ENCODE measurements around the gene IQCK.

GRCh38 chr16:19785081-19785480 lies 67.0 kb downstream of the IQCK start:
- TF ChIP-seq ZNF561 (tag by site-specific recombination; IDR thresholded peaks at IDR 0.05; ENCODE audit: borderline replicate concordance) (no peak), BCL11A (tag by site-specific recombination; IDR thresholded peaks at IDR 0.05; ENCODE audit: low read depth) (no peak), CTCF (tag by site-specific recombination; IDR thresholded peaks at IDR 0.05) (no peak)

Data from HEK293 (cell line).